ENCODE measurements around the gene MYPOP. TPM values are rescaled to one million over a fixed set of nuclear protein-coding genes. Genes with fewer than 3 reads are reported as not detected.

Gene MYPOP
- total and polyA plus RNA-seq, 9 of the 15 experiments (the other 6 are each of a cell fraction or from before 2014, with no cell fraction given), result 0.32 to 7.6 (median 1.6) TPM

DNA sequence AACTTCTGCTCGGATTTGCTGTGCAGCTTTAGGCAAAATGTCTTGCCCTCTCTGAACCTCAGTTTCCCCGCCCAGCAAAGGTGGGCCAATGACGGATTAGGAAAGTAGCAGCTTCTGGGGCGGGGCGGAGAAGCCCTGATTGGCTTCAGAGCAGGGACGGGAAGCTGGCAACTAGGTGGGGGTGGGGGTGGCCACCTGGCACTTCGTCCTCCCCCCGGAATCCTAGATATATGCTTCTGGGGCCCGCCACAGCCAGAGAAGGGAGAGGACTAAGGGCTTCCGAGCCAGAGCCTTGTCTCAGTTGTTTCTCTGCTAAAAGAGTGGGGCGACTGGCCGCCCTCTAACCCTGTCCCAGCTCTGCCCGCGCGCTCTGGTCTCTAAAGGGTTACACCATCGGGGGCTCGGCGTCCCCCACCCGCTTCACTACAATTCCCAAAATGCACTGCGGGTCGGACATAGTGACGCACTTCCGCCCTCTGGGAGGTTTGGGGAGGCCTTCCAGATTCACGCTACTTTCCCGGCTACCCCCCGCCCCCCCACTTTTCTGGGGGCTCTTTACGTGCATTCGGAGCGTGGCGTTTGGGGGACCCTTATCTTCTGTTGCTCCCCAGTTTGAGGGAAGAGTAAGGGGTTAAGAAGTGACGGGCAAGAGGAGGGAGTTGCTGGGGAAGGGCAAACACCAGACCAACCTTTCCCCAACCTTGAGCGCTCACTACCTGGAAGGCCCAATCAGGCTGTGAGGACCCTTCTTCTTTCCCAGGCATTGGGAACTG is 15.8 kb downstream of the MYPOP start (continued):
- TF ChIP-seq ZFP91 (CRISPR knock-in tag; IDR thresholded peaks at IDR 0.05) (no peak), GATAD2A (IDR thresholded peaks at IDR 0.05) (no peak), CBX3 (IDR thresholded peaks at IDR 0.05; ENCODE audit: borderline replicate concordance in 1 of 2, low read length in 2 of 2) (no peak), ZNF197 (CRISPR knock-in tag; IDR thresholded peaks at IDR 0.05; ENCODE audit: low read depth) (no peak), ZNF134 (CRISPR knock-in tag; conservative IDR thresholded peaks at IDR 0.05) (no peak), BACH1 (tag; IDR thresholded peaks at IDR 0.05) (no peak), GABPB2 (CRISPR knock-in tag; conservative IDR thresholded peaks at IDR 0.05) (no peak), TCF15 (CRISPR knock-in tag; IDR thresholded peaks at IDR 0.05) (no peak), MAFG (tag; conservative IDR thresholded peaks at IDR 0.05) (no peak), TEAD1 (CRISPR knock-in tag; IDR thresholded peaks at IDR 0.05) (no peak), ZNF518B (CRISPR knock-in tag; IDR thresholded peaks at IDR 0.05) (no peak), MCM7 (IDR thresholded peaks at IDR 0.05) (no peak), ZNF224 (CRISPR knock-in tag; IDR thresholded peaks at IDR 0.05) (no peak), ZNF277 (CRISPR knock-in tag; IDR thresholded peaks at IDR 0.05; ENCODE audit: borderline replicate concordance) (no peak), TAL1 (IDR thresholded peaks at IDR 0.05) (no peak), ZBTB8A (IDR thresholded peaks at IDR 0.05; ENCODE audit: partially characterized antibody) (no peak), ZNF347 (CRISPR knock-in tag; IDR thresholded peaks at IDR 0.05; ENCODE audit: low read depth) (no peak), MTF1 (CRISPR knock-in tag; IDR thresholded peaks at IDR 0.05; ENCODE audit: borderline replicate concordance) (no peak)
